ENCODE data around the gene KDM4B.

Gene KDM4B

DNA sequence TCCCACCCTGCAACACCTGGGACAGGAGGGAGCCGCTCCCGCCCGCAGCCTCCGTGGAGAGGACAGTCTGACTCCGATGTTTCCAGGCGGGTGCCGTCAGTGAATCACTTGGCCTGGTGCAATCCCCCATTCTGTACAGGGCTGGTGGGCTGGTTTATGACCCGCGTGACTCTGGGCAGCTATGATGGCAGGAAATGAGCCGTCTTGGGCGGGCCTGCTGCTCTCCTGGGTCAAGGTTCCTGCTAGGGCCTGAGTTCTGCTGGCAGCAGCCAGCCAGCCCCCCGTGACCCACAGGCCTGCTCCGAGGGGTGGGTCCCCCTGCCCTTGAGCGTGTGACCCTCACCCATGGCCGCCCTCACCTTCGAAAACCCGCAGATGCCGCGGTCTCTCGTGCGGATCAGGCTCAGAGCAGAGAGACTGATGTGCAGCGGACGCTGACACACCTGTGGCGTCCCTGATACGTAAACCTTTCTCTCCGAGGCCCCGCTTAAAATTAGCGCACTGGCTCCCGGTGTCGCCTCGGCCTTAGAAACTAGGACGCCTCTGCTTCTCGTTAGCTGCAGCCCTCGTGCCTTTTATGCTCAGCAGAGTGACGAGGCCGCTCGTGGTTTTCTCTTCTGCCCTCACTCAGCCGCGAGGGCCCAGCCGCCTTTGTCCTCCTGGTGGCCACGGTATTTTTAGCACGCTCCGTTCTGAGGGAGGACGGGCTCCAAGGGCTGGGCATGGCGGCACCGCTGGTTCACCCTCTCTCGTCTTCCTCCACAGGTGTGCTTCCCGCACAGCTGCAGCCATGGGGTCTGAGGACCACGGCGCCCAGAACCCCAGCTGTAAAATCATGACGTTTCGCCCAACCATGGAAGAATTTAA is 63.4 kb downstream of the KDM4B start:
- DNase-seq (ENCODE audit: low spot score) = no peak

DNA sequence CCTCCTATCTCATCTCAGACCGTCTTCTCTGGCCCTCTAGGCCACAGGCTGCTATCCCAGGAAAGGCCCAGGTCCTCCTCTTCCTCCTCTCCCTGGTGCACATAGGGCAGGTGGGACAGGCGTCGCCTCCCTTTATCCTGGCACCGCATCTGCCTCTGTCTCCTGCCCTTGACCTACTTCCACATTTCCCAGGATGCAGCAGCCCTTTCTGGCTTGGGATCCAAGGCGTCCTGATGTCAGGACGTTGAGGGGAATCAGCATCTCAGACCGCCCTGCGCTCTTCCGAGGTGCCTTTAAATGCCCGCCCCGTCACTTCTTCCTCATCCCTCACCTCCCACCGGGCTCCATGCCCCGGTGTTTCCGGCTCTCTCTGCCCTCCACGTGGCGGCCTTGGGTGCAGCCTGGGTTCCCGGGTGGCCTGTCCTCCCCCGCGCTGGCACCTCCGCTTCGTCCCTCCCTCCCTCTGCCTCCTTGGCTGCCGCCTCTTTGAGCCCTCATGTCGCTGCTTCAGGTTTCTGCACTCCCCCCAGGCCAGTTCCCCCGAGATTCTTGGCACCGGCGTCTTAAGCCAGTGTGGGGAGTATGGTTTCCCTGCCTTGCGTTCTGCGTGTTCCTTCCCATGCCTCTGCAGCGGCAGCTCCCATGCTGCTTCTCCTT is 66.3 kb downstream of the KDM4B start:
- DNase-seq (ENCODE audit: low spot score) = peak; percentile 54

DNA sequence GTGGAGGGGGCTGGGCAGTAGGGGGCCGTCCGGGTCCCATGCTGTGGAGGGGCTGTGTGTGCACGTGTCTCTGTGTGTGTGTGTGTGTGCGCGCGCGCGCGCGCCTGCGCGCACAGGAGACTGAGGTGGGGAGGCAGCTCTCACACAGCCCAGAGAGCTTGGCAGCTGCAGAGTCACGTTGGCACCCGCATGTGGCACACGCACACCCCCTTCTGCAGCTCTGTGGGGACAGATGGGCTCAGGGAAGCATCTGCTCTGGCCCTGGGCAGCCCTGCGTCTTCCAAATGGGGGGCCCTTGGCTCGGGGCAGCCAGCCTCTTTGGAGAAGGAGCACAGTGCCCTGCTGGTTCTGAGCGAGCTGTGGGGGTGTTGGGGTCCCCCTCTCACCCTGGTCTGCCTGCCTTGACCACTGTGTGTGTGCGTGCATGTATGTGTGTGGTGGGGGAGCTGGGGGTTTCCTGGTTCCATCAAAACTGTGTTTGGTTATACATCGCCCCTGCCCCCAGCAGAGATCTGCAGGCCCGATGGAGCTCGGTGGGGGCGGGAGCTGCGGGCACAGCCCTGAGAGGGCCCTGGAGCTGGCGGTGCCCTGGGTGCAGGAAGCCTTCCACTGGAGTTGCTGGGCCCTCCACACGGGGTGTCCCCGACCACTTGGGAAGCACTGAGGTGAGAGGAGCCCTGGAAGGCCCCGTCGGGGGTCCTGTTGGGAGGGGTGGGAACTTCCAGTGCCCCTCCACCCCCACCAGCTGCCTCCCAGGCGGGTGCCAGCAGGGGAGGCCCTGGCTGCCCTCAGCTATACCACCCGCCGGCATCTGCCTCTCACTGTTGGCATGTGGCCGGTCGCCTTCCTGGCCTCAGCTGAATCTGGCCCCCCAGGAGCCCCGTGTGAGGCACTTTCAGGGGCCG is 67.1 kb downstream of the KDM4B start:
- DNase-seq (ENCODE audit: low spot score) = peak; percentile 74

DNA sequence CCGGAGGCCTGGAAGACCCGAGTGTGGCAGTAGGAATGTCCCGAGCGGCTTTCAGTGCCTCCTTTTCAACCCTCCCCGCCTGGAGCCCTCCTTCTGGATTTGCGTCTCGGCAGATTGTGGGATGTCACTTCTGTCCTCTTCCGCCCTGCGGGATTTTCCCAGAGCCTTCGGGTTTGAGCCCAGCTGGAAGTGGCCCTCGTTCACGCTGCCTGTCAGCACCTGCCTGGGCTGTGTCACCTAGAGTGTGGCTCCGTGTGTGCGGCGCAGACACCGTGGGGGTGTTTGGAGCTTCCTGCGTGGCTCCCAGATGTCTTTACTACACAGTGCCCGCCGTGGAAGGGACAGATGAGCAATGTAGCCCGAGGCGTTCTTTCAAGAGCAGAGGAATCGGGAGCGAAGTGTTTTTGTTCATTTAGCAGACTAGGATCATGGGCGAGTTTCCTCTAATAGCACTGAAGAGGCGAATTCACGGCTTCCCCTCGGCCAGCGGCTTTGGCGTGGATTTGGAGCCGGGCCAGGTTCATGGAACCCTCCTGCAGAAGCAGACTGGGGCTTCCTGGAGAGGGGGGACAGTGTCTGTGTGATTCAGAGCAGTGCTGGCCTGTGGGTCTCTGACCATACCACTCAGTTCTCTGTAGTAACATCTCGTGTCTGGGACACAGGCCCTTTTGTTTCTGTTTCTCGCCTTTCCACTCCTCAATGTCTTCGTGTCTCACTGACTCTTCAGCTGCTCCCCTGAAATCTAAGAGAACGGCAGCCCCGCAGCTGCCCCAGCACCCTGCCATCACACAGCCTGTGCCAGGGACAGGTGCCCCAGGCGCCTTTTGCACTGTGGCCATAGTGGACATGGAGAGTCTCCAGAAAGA is 68.0 kb downstream of the KDM4B start:
- peak; percentile 61 for DNase-seq (ENCODE audit: low spot score)

DNA sequence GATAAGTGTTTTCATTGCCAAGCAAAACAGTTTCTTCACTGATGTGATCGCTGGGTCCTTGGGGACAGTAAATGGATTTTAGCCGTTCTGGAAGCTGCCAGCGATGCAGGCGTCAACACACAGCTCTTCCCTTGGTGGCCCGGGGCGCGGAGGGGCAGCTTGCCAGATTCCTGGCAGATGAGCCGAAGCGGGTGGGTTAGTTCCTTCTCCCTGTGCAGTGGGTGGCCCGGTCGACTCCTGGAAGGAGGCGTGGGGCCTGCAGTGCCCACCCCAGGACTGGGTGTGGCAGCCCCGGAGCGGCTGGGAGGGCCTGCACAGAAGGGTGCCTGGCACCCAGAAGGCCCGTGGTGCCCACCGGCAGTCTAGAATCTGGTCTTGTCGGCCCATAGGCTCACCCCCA is 69.0 kb downstream of the KDM4B start:
- DNase-seq (ENCODE audit: low spot score) = no peak

DNA sequence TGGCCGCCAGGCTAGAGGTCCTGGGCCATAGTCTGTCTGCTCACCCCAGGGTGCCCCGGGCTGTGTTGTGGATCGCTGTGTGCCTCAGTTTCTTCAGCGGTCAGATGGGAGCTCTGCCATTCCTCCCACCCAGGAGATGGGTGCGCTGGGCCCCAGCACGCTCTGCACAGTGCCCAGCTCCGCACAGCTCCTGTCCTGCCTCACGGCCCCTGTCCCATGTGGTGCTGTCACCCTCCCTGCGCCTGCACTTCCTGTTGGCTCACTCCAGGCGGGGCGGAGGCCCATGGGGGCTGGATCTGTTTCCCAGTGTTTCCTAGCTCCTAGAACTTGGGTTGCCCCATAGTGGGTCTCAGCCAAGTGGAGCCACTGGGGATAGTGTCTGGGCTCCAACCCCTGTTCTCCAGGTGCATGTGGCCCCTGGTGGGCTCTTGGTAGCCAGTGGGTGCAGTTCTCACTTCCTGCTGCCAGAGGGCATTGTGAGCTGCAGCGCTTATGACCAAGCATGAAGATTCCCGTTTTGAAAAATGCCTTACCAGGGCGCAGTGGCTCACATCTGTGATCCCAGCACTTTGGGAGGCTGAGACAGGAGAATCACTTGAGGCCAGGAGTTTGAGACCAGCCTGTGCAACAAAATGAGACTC is 69.8 kb downstream of the KDM4B start:
- DNase-seq (ENCODE audit: low spot score) = peak; percentile 42

DNA sequence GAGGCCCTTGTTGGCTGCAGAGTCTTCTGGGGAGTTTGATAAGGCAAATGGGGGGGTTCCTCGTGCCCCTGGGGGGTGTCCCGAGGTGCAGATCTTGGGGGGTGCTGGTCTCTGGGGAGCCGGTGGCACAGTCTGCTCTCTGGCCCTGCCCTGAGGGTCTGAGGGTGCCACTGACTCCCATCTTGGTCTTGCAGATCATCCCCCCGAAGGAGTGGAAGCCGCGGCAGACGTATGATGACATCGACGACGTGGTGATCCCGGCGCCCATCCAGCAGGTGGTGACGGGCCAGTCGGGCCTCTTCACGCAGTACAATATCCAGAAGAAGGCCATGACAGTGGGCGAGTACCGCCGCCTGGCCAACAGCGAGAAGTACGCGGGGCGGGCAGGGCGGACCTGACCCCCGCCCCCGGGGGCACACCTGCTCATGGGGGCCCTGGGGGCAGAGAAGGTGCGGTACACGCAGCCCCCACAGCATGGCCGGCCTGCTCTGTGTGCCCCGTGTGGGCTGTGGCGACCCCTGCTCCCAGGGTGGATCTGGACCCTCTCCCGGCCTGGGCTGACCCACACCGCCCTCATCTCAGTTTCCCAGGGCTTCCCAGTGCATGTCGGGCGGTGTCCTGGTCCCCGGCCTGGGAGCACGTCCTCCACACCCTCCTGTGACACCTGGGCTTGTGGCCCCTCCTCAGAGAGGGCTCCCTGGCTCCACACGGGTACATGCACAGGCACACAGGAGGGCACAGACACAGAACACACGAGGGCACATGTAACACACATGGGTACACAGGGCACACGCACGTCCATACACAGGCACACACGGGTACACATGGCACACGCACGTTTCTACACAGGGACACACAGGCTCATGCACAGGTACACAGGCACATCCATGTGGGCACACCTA is 71.0 kb downstream of the KDM4B start:
- no peak for DNase-seq (ENCODE audit: low spot score)

DNA sequence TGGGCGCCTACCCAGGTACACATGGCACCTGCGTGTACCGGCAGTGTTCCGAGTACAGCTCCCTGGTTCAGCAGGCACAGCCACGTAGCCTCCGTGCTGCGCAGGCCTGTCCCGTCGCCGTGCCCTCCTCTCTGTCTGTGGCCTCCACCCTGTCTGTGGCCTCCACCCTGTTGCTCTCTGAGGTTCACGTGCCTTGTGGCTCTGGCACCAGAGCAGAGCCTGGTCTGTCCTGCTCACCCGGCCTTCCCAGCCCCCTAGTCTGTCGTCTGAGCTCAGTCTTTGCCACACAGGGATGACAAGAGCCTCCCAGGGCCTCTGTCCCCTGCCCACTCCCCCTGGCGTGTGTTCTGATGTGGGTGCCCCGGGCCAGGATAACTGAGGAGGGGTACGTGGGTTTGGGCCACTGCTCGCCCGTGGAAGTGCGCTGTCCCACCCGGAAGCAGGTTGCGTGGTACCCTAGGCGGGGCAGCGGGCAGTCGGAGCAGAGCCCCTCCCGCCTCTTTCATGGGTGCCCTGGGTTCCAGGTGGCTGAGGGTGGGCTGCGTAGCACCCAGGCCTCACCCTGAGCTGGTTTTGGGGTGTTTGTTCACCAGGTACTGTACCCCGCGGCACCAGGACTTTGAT is 71.7 kb downstream of the KDM4B start:
- no peak for DNase-seq (ENCODE audit: low spot score)

DNA sequence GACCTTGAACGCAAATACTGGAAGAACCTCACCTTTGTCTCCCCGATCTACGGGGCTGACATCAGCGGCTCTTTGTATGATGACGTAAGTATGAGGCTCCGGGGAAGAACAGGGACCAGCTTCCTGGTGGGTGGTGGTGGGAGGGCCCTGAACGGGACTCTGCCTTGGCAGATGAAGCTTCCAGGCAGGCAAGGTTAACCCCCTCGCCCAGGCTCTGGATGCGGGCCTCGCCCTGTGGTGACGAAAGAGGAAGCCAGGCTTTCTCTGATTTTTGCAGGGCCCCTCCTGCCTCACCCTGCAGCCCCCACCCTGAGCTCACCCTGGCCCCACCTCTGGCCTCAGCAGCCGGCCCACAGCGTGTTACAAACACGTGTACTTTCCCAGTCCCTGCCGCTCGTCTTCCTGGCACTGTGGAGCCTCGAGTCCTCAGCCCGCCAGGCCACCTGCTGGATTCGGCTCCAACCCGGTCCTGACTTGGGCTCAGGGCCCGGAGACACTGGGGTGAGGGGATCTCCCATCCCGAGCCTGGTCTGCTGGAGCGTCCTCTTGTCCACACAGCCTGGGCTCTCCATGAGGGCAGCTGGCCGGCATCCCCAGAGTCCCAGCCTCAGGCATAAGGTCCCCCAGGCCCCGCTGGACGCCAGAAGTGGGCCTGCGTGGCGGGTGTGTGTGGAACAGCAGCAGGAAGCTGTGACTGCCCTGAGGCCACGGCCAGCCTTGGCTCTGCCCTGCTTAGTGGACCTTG is 72.4 kb downstream of the KDM4B start:
- no peak for DNase-seq (ENCODE audit: low spot score)

DNA sequence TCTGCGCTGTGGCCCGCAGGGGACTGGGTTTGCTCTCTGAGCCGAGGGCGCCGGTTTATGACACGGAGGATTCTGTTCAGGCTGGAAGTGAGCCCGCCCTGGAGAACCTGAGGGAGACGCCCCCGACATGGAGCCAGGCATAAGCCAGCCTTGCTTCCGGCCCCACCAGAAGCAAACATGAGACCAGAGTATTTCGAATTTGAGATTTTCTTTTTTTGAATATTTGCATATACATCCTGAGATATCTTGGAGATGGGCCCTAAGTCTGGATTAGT is 72.9 kb downstream of the KDM4B start:
- DNase-seq (ENCODE audit: low spot score) = no peak

DNA sequence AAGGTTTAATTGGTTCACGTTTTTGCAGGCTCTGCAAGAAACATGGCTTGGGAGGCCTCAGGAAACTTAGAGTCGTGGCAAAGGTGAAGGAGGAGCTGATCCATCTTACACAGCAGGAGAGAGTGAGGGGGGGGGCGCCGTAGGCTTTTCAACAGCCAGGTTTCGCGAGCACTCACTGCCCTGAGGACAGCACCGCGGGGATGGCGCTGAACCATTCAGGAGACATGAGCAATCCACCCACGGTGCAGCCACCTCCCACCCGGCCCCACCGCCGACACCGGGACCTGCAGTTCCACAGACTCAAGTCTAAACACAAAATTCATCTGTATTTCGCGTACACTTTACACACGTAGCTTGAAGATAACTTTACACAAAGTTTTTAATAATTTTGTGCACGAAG is 73.6 kb downstream of the KDM4B start:
- no peak for DNase-seq (ENCODE audit: low spot score)

DNA sequence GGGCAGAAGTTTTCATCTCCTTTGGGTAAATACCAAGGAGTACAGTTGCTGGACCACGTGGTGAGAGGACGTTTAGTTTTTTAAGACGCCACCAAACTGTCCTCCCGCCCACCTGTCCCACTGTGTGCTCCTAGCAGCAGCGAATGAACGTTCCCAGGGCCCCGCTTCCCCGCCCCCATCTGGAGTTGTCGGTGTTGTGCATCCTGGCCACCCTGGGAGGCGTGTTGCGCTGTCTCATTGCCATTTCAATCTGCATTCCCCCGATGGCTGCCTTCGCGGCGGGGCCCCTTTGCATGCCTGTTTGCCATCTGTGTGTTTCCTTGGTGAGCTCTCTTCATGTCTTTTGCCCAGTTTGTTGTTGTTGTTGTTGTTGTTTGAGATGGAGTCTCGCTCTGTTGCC is 76.1 kb downstream of the KDM4B start:
- no peak for DNase-seq (ENCODE audit: low spot score)

DNA sequence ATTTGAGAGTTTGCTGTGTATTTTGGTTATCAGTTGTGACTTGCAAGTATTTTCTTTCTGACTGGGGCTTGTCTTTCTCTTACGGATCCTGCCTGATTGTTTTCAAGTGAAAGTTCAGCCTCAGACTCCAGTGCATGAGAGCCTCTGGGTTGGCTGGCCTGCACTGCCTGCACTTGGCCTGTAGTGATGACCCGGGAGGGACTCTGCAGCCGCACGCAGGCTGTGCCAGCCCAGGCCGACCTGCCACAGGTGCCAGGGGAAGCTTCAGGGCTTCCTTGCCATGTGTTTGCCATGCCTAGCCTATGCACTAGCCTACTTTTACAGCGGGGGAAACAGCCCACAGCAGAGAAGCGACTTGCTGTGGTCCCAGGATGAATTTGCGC is 77.0 kb downstream of the KDM4B start:
- peak; percentile 35 for DNase-seq (ENCODE audit: low spot score)

DNA sequence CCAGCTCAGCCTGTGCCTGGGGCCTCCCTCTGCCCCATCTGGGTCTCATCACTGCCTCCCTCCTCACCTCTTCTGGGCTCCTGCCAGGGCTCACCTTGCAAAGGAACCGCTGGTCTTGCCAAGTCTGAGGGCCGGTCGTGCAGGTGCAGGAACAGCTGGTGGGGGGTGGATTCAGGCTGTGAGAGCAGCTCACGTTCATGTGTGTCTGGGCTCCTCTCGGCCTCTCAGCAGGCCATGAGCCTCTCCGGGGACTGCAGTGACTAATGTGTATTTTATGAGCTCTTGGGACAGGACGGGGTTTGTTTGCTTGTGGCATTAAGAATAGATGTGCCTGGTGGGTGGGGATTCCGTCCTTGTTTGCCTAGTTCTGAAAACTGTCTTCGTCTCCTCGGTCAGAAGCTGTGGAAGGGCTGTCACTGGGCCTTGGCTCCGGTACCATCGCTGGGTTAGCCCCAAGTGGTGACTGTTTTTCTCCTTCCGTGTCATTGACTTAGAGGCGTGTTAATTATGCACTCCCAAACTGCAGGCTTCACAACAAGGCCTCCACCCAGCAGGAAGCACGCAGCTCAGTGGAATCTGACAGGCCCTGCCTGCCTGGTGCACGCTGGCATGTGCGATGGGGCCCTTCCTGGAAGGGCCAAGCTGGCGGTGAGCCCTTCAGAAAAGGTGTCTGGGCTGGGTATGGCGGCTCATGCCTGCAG is 77.6 kb downstream of the KDM4B start:
- peak; percentile 36 for DNase-seq (ENCODE audit: low spot score)

DNA sequence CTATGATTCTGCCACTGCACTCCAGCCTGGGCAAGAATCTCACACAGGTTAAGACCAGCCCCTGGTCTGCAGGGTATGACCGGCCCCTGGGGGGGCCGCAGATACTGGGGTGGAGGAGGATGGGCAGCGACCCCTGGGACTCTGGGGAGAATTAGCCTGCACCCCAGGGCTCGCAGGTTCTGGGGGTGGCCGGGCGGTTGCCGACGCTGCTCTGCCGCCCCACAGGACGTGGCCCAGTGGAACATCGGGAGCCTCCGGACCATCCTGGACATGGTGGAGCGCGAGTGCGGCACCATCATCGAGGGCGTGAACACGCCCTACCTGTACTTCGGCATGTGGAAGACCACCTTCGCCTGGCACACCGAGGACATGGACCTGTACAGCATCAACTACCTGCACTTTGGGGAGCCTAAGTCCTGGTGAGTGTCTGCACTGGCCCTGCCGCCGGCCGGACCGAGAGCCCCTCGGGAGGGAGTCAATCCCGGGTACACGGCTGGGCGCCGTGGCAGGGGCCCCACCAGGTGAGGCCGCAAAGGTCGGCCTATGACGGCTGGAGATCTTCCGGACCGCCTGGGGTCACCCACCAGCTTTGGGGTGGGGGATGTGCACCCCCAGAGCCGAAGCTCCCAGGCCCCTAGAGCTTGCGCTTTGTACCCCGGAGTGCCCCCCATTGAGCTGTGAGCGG is 78.5 kb downstream of the KDM4B start:
- no peak for DNase-seq (ENCODE audit: low spot score)

DNA sequence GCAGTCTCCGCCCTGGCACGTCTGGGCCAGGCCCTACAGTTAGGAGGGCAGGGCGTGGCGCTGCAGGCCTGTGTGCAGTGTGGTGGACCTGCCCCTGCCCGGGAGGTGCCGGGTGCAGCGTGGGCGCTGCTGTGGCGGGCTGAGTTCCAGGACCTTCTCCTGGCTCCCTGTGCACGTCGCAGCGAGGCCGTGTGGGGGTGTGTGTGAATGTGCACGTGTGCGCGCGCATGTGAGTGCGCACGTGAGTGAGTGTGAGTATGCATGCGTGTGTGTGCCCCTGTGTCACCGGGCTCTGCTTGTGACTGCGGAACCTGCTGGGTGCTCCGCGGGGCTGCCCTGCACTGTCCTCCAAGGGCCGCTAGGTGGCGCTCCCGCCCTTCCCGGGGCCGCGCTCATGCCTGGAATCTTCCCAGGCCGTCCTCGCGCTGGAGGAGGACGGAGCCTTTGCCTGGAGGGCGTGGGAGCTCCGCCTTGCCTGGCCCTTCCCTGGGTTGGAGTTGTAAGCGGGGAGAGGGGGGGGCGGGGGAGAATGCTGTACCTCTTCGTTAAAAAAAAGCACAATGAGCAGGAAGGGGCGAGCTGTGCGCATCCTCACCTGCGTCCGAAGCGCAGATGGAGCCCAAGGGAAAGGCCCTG is 79.3 kb downstream of the KDM4B start:
- DNase-seq (ENCODE audit: low spot score) = peak; percentile 72

All from cerebellar cortex (tissue), 1 donor.